Panc1 (cell line): ENCODE results near the gene BACE2.

Experiments used
- POLR2AphosphoS5 ChIP-seq: IDR thresholded peaks from 2 replicates; pipeline ENCODE4 v1.6.1; 2012; ENCODE audit warnings: mild to moderate bottlenecking, low read depth, low read length, moderate library complexity
- TF ChIP-seq, protein P1 (sequence below): fragments of 450-650 bp; IDR thresholded peaks from 2 replicates; pipeline ENCODE4 v1.5.1; 2017; ENCODE audit warnings: mild to moderate bottlenecking

DNA sequence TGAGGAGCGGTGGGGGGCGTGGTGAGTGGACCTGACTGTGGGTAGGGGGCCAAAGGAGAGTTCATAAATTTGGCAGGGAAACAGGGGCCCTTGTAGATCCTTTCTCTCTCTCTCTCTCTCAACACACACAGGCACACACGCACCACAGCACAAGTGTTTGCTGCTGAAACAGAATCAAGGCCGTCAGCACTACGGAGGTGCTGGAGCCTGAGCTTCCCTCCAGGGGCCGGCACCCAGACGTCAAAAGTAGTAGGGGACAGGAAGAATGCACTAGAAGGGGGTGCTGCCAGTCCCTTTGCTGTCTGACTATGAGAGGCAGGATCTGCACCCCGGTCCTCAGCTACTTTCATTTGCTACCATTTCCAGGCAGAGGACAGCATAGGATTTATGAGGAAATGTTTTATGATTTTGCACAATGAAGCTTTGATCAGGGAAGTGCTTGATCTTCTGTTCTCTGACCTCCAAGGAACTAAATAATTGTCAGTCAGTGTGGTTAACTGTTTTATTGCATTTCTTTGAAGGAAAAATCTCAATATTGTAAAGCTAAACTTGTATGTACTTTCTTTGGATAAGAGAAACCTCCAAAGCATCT, 74.4 kb downstream of the BACE2 start:
- TF ChIP-seq, protein P1, sequence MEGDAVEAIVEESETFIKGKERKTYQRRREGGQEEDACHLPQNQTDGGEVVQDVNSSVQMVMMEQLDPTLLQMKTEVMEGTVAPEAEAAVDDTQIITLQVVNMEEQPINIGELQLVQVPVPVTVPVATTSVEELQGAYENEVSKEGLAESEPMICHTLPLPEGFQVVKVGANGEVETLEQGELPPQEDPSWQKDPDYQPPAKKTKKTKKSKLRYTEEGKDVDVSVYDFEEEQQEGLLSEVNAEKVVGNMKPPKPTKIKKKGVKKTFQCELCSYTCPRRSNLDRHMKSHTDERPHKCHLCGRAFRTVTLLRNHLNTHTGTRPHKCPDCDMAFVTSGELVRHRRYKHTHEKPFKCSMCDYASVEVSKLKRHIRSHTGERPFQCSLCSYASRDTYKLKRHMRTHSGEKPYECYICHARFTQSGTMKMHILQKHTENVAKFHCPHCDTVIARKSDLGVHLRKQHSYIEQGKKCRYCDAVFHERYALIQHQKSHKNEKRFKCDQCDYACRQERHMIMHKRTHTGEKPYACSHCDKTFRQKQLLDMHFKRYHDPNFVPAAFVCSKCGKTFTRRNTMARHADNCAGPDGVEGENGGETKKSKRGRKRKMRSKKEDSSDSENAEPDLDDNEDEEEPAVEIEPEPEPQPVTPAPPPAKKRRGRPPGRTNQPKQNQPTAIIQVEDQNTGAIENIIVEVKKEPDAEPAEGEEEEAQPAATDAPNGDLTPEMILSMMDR, result no peak
- no peak for TF ChIP-seq POLR2AphosphoS5
